Activated B cell treated with CpG ODN at 0.5 μM for 24 hours (primary cell): ENCODE measurements around the gene RETREG2. TPM values are rescaled to one million over a fixed set of nuclear protein-coding genes. Genes with fewer than 3 reads are reported as not detected.

Experiments
- ATAC-seq: fragments of 200-7000 bp; cut with Tn5 transposase; one replicate; pipeline ENCODE4 v1.10.0; 2021; ENCODE audit warnings: low read depth, mild to moderate bottlenecking, moderate library complexity
- CTCF ChIA-PET: fragments of 350-600 bp; sonication (Branson Sonifier 250); formaldehyde crosslinking; loops from one replicate; lab custom pipeline; 2021; ENCODE audit warnings: antibody characterized with exemption; lab: Charles Lee
- POLR2A ChIA-PET: fragments of 350-600 bp; sonication (Branson Sonifier 250); formaldehyde crosslinking; loops from one replicate; lab custom pipeline; 2021; ENCODE audit warnings: antibody characterized with exemption; lab: Charles Lee
- DNase-seq: peaks from one replicate; pipeline ENCODE4 v3.0.0; 2022
- H3K27ac Mint-ChIP-seq: one replicate; pipeline ENCODE4 v1.8.0; 2020; ENCODE audit warnings: mixed read lengths
- H3K27me3 Mint-ChIP-seq: one replicate; pipeline ENCODE4 v1.8.0; 2021; ENCODE audit warnings: mixed read lengths
- H3K36me3 Mint-ChIP-seq: one replicate; pipeline ENCODE4 v1.8.0; 2021; ENCODE audit warnings: low read depth, mixed read lengths
- H3K4me1 Mint-ChIP-seq: one replicate; pipeline ENCODE4 v1.8.0; 2021; ENCODE audit warnings: mixed read lengths
- H3K4me3 Mint-ChIP-seq: one replicate; pipeline ENCODE4 v1.8.0; 2020; ENCODE audit warnings: mild to moderate bottlenecking, mixed read lengths
- H3K9me3 Mint-ChIP-seq: one replicate; pipeline ENCODE4 v1.8.0; 2020; ENCODE audit warnings: mixed read lengths
- CTCF ChIP-seq: fragments of 200-600 bp; IDR thresholded peaks from one replicate; pipeline ENCODE4 v1.8.0; 2022; ENCODE audit warnings: antibody characterized with exemption, mild to moderate bottlenecking
- intact Hi-C: fragments of 100-400 bp; cut with micrococcal nuclease; formaldehyde crosslinking; loops from one replicate; pipeline ENCODE4 v1.15.1; 2024
- total RNA-seq: library from RNA; stranded (reverse); gene quantifications from 2 replicates; pipeline ENCODE4 v1.2.3, GENCODE V29; 2022

Gene RETREG2
- total RNA-seq, 1 donor from 2014 or later: 78.6 TPM

DNA sequence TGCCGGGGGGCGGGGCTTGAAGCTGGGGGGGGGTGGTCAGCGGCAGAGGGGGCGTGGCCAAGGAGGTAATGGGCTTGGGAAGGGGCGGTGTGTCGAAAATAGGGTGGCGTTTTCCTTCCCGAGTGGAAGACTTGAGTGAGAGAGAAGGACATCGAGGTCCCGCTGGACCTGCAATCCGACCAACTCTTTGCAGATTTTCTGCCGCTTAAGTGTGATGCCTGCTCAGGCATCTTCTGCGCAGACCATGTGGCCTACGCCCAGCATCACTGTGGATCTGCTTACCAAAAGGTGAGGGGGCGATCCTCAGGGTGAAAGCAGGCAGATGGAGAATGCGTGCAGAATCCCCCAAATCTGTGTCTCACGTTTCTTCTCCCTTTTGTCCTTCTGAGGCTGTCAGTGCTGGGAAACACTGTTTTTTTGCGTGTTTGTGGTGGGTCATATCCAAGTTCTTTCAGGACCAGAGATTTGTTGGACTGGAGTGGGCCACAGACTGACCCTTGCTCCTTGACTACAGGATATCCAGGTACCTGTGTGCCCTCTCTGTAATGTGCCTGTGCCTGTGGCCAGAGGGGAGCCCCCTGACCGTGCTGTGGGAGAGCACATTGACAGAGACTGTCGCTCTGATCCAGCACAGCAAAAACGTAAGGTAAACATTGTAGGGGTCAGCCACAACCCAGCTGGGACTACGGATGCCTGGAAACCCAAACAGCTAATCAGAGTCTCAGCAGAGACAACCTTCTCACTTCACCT, 29.2 kb downstream of the RETREG2 start:
- Mint-ChIP-seq H3K9me3 (no peaks in the 10 kb centered on the region), H3K4me1 (peaks cover 28% of the 10 kb centered on the region), H3K36me3 (peaks cover 20% of the 10 kb centered on the region), H3K27me3 (no peaks in the 10 kb centered on the region), H3K4me3 (peak overlapping the region; percentile 88), H3K27ac (peak overlapping the region; percentile 95)
- ChIA-PET POLR2A (interaction anchor here (0.6 to 5.3 kb wide), 23 partner anchors 10 to 548 kb away, joined by 3 to 98 read pairs (median 7); partner anchors contain the start of genes ABCB6, ANKZF1, ATG9A and BCS1L), CTCF (interaction anchor here (1.5 to 1.9 kb wide), 2 partner anchors 32 to 88 kb away, joined by 6 to 12 read pairs; partner anchors contain the start of gene CNPPD1)
- ATAC-seq (no peak), DNase-seq (no peak)
- intact Hi-C loops: loop anchor here (2.0 kb wide), 5 partner anchors 37 to 639 kb away; partner anchors contain the start of genes CNOT9, GLB1L, STK16 and TTLL4
- no peak for TF ChIP-seq CTCF

GRCh38 chr2:219207884-219208740, 30.0 kb downstream of the RETREG2 start:
- peaks cover 22% of the 10 kb centered on the region for H3K36me3 Mint-ChIP-seq
- DNase-seq (no peak), ATAC-seq (no peak)
- H3K4me1 Mint-ChIP-seq: peaks cover 28% of the 10 kb centered on the region
- peak overlapping the region; percentile 24 for H3K4me3 Mint-ChIP-seq
- peak overlapping the region; percentile 36 for H3K27ac Mint-ChIP-seq
- no peaks in the 10 kb centered on the region for H3K9me3 Mint-ChIP-seq
- ChIA-PET CTCF (interaction anchor here (1.1 to 2.5 kb wide), 3 partner anchors 9 to 87 kb away, joined by 5 to 8 read pairs (median 6); no protein-coding TSS in a partner anchor), POLR2A (interaction anchor here (0.6 to 5.3 kb wide), 10 partner anchors 11 to 71 kb away, joined by 3 to 98 read pairs (median 16); partner anchors contain the start of genes ABCB6, ANKZF1, ATG9A and CNPPD1)
- no peaks in the 10 kb centered on the region for H3K27me3 Mint-ChIP-seq
- no peak for TF ChIP-seq CTCF
- intact Hi-C loops: loop anchor here (2.0 kb wide), 5 partner anchors 37 to 639 kb away; partner anchors contain the start of genes CNOT9, GLB1L, STK16 and TTLL4

- H3K27me3 Mint-ChIP-seq: no peaks in the 10 kb centered on the region
- H3K4me1 Mint-ChIP-seq: peaks cover 28% of the 10 kb centered on the region
- H3K36me3 Mint-ChIP-seq: peaks cover 33% of the 10 kb centered on the region
- DNase-seq (no peak), ATAC-seq (no peak)
- no peak overlapping the region for H3K27ac Mint-ChIP-seq
- no peak overlapping the region for H3K4me3 Mint-ChIP-seq
- no peak for TF ChIP-seq CTCF
- ChIA-PET CTCF (interaction anchor here (1.1 to 2.5 kb wide), 2 partner anchors 8 to 38 kb away, joined by 5 to 8 read pairs; no protein-coding TSS in a partner anchor), POLR2A (interaction anchor here (1.2 to 5.3 kb wide), 2 partner anchors 9 to 33 kb away, joined by 3 to 98 read pairs; partner anchors contain the start of genes ABCB6, CNPPD1 and RETREG2)
- no peaks in the 10 kb centered on the region for H3K9me3 Mint-ChIP-seq
- intact Hi-C loops: no loop called here
These were observed 31.4 kb downstream of the RETREG2 start for GRCh38 chr2:219209236-219210195.

DNA sequence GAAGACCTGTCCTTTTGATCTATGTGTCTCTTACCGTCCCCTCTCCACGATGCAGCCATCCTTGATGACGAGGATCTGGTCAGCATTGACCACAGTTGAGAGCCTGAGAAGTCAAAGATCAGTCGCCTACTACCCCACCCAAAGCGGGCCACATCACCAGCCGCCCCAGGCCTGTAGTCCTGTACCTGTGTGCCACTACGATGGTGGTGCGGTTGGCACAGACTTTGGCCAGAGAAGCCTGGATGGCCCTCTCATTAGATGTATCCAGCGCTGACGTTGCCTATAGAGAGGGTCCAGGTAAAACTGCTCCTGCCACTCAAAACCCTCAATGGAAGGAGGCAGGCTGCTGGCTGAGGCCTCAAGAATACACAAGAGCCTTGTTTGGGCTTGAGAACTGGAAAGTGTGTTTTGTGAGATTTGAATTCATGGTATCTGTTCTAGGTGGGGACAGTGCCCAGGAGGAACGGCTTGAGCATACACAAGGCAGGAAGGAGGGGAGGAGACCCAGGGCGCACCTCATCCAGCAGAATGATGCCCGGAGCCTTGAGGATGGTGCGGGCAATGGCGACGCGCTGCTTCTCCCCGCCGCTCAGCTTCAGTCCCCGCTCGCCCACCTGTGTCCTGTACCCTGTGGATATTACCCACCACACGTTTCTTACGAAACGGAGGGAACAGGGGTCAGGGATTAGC, 32.3 kb downstream of the RETREG2 start:
- no peak for TF ChIP-seq CTCF
- no peak overlapping the region for H3K4me3 Mint-ChIP-seq
- ChIA-PET CTCF (interaction anchor here (1.3 to 2.5 kb wide), 3 partner anchors 35 to 64 kb away, joined by 3 to 8 read pairs (median 6); no protein-coding TSS in a partner anchor), POLR2A (interaction anchor here (1.2 to 5.3 kb wide), 2 partner anchors 8 to 34 kb away, joined by 3 to 98 read pairs; partner anchors contain the start of genes ABCB6, CNPPD1 and RETREG2)
- H3K27me3 Mint-ChIP-seq: no peaks in the 10 kb centered on the region
- H3K4me1 Mint-ChIP-seq: peaks cover 28% of the 10 kb centered on the region
- no peaks in the 10 kb centered on the region for H3K9me3 Mint-ChIP-seq
- intact Hi-C loops: no loop called here
- no peak for ATAC-seq
- no peak for DNase-seq
- H3K27ac Mint-ChIP-seq: no peak overlapping the region
- peaks cover 37% of the 10 kb centered on the region for H3K36me3 Mint-ChIP-seq
